Measurements from ENCODE around the gene IRX4.

IRX4 gene

DNA sequence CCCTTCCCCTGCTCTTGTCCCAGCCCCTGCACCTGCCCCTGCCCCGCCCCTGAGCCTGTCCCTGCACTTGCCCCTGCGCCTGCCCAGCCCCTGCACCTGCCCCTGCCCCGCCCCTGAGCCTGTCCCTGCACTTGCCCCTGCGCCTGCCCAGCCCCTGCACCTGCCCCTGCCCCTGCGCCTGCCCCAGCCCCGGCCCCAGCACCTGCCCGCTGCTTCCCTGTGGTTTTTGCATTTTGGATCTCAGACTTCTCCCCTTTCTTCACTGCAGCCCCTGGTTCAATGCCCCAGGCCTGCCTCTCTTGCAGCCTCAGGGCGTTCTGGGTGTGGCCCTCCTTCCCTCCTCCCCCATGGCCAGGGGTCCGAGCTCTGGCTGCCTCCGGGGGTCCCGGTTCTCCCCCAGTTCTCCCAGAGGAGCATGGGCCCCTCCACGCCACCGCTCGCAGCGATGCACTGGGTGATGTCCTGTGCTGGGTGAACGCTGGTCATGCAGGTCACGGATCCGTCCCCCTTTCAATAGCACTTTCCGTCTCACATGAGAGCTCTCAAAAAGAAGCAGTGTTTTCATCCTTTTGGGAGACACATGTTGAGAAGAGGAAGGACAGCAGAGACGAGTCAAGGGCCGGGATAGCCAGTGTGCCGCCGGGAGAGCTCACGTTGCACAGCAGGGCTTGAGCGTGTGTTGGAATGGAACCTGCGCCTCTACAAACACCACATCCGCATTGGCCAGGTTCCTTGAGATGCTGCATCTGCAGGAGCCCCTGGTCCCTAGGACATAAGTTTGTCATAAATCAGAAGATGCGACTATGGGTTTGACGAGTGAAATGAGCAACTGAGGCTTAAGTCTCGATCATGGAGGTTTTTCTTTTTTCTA lies 44.0 kb upstream of the IRX4 start:
- no peak overlapping the region for H3K4me3 ChIP-seq (replicated peaks in 1 of 2; ENCODE audit: low read depth in 2 of 2, low read length in 2 of 2)
- no peak for DNase-seq (ENCODE audit: low read depth in 2 of 2)
- TF ChIP-seq, protein P1, sequence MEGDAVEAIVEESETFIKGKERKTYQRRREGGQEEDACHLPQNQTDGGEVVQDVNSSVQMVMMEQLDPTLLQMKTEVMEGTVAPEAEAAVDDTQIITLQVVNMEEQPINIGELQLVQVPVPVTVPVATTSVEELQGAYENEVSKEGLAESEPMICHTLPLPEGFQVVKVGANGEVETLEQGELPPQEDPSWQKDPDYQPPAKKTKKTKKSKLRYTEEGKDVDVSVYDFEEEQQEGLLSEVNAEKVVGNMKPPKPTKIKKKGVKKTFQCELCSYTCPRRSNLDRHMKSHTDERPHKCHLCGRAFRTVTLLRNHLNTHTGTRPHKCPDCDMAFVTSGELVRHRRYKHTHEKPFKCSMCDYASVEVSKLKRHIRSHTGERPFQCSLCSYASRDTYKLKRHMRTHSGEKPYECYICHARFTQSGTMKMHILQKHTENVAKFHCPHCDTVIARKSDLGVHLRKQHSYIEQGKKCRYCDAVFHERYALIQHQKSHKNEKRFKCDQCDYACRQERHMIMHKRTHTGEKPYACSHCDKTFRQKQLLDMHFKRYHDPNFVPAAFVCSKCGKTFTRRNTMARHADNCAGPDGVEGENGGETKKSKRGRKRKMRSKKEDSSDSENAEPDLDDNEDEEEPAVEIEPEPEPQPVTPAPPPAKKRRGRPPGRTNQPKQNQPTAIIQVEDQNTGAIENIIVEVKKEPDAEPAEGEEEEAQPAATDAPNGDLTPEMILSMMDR (IDR thresholded peaks at IDR 0.05; ENCODE audit: low read depth, low read length): no peak

DNA sequence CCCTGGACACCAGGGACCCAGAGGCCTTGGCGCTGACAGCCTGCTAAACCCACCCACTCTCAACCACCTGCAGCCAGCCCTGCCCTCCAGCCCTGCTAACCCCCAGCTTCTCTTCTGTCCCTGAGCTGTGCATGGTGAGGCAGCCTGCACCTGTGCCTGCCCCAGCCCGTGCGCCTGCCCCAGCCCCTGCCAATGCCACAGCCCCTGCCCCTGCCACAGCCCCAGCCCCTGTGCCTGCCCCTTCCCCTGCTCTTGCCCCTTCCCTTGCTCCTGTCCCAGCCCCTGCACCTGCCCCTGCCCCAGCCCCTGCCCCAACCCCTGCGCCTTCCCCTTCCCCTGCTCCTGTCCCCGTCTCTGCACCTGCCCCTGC lies 43.3 kb upstream of the IRX4 start:
- H3K4me3 ChIP-seq (replicated peaks in 1 of 2; ENCODE audit: low read depth in 2 of 2, low read length in 2 of 2): no peak overlapping the region
- TF ChIP-seq, protein P1 (IDR thresholded peaks at IDR 0.05; ENCODE audit: low read depth, low read length): no peak
- DNase-seq (ENCODE audit: low read depth in 2 of 2): no peak

DNA sequence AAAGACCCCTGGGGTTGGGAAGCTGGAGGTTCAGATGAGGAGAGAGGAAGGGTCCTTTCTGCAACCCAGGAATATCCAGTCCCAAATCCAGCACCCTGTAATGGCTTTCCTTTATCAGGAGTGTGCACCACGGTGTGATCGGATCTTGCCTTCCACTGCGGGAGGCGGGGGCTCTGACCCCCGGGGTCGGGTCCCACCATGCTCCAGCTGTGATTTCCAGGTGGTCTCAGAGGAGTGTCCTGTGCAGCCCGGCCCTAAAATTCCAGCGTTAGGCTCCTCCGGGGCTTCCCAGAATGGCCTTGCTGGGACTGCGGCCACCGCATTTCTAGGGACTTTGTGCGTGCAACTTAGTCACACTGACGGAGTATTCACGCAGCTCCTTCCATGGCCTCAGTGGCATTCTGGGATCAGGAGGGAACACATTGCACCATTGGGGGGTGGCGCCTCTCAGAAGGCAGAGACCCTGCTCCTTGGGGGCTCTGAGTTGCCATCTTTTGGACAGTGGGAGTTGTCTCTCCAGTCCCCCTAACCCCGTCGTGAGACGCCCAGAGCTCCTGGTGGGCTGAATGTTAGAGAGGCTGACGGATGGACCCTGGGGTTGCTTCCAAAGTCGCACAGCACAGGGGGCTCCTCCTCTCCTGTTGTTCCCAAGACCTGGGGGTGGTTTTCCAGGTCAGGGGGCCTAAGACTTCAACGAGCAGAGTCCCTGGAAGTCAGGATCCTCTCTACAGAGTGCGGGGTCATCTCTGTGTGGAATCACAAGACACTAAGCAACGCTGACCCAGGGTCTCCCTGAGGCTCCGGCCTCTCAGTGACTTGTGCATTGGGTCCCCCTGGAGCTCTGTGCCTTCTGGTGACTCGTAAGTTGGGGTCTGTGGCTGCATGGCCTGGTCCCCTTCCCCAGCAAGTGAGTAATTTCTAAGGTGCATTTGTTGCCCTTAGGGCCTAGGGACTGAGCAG lies 42.7 kb upstream of the IRX4 start:
- no peak for DNase-seq (ENCODE audit: low read depth in 2 of 2)
- H3K4me3 ChIP-seq (replicated peaks in 1 of 2; ENCODE audit: low read depth in 2 of 2, low read length in 2 of 2): no peak overlapping the region
- TF ChIP-seq, protein P1 (IDR thresholded peaks at IDR 0.05; ENCODE audit: low read depth, low read length): no peak

DNA sequence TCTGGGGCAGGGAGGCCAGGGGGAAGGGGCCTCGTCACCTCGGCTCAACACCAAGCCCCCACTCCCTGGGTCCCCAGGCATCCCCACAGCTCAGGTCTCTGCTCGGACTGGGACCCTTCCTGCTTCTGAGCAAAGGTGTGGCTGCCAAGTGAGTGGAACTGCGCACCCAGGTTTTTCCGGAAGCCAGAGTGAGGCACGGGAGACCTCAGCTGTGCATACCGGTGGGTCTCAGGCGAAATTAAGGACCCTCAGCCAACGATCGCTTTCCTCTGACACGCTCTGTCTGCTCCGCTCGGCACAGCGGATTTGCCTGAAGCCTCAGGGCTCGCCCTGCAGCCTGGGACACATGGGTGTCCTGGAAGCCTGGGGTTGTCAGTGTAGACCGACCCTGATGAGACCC lies 41.0 kb upstream of the IRX4 start:
- no peak overlapping the region for H3K4me3 ChIP-seq (replicated peaks in 1 of 2; ENCODE audit: low read depth in 2 of 2, low read length in 2 of 2)
- TF ChIP-seq, protein P1 (IDR thresholded peaks at IDR 0.05; ENCODE audit: low read depth, low read length): no peak
- DNase-seq (ENCODE audit: low read depth in 2 of 2): no peak

DNA sequence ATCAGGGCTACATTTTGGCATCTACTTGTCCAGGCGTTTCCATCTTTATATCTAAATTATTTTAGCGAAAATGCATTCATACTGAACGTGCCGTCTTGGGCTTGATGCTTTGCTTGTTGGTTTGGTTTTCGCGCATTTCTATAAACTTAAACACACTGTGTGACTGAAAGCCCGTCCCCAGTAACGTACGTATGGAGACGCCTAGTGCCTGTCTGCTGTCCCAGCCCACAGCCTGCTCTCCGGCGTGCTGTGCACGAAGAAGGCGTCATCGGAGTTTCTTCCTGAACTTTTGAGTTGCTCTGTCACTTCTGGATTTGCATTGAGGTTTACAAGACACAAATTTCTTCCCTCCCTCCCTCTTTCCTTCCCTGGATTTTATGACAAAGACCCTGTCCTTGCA lies 40.6 kb upstream of the IRX4 start:
- no peak for DNase-seq (ENCODE audit: low read depth in 2 of 2)
- TF ChIP-seq, protein P1 (IDR thresholded peaks at IDR 0.05; ENCODE audit: low read depth, low read length): no peak
- no peak overlapping the region for H3K4me3 ChIP-seq (replicated peaks in 1 of 2; ENCODE audit: low read depth in 2 of 2, low read length in 2 of 2)

DNA sequence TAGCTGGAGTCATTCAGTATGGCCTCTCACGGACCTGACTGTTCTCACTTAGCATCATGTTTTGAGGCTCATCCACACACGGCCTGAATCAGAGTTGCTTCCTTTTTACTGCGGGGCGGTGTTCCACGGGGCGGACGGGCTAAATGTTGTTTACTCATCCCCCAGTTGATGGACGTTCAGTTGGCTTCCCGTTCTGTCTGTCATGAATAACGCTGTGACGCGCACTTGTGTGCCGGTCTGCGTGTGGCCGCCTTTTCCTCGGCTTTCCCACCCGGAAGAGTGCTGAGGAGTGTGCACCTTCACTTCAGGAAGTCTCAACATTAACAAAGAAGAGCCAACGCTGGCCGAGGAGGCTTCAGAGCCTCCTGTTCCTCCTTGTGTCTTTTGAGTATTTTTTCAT lies 39.0 kb upstream of the IRX4 start:
- no peak for DNase-seq (ENCODE audit: low read depth in 2 of 2)
- TF ChIP-seq, protein P1 (IDR thresholded peaks at IDR 0.05; ENCODE audit: low read depth, low read length): no peak
- no peak overlapping the region for H3K4me3 ChIP-seq (replicated peaks in 1 of 2; ENCODE audit: low read depth in 2 of 2, low read length in 2 of 2)
